Lower leg skin (tissue), 3 donors: ENCODE measurements around the gene PPP2R5B.

Source experiments
- CTCF ChIP-seq, 3 donors: fragments of 450-650 bp; IDR thresholded peaks; one replicate each; pipeline ENCODE4 v1.5.1; 2016; ENCODE audit warnings: antibody characterized with exemption in 3 of 3, mild to moderate bottlenecking in 3 of 3, moderate library complexity in 2 of 3
- POLR2A ChIP-seq, 2 donors: fragments of 450-650 bp; IDR thresholded peaks; one replicate each; pipeline ENCODE4 v1.6.1; 2016 to 2017; ENCODE audit warnings: antibody characterized with exemption in 2 of 2, mild to moderate bottlenecking in 1 of 2, moderate library complexity in 1 of 2

GRCh38 chr11:64884019-64884418 is 40.5 kb upstream of the PPP2R5B start:
- TF ChIP-seq CTCF (IDR thresholded peaks at IDR 0.05) (no peak), POLR2A (IDR thresholded peaks at IDR 0.05) (no peak)
